ENCODE data around the gene UGT3A2. TPM values are rescaled to one million over a fixed set of nuclear protein-coding genes. Genes with fewer than 3 reads are reported as not detected.

Gene UGT3A2
- polyA plus RNA-seq, 1 of the 3 experiments (the other 2 are of a cell fraction), result 0.05 TPM

DNA sequence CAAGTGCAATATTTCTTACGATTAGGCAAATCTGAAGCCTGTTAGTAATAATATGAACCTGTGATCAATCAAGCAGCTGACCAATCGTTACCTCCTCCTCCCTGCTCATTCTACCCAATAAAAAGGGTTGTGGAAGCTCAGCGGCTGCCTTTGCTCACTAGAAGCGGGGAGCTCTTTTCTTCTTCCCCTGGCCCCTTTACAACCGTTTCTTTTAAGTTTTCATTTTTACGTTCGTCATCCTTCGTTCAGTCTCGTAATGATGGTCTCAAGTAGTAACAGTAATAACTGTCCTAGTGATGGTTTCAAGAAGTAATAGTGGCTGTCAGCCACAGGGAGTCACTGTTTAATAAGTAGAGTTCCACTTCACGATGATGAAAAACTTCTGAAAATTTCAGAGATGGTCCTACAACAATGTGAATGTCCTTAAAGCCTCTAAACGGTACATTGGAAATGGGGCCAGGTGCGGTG, 6.2 kb downstream of the UGT3A2 start:
- no peaks in the 10 kb centered on the region; the same call in 1 of the 2 replicates for H3K27me3 ChIP-seq (ENCODE audit: insufficient read depth)
- H3K36me3 ChIP-seq (replicated peaks in 1 of 2; ENCODE audit: control insufficient read depth in 1 of 2, insufficient read depth in 2 of 2, low read length in 1 of 2), result no peaks in the 10 kb centered on the region
- H3K4me3 ChIP-seq (ENCODE audit: low read depth in 2 of 2, low read length in 1 of 2), result no peak overlapping the region
- H3F3A ChIP-seq (replicated peaks; ENCODE audit: insufficient read depth), result no peaks in the 10 kb centered on the region
- no peak overlapping the region for H3K27ac ChIP-seq (ENCODE audit: low read depth in 2 of 2, low read length in 1 of 2)
- ChIA-PET CTCF (interaction anchor here (1.0 to 1.2 kb wide), 3 partner anchors 19 to 235 kb away, joined by 3 to 4 read pairs (median 3); no protein-coding TSS in a partner anchor), POLR2A (no interaction called here)
- H3K9ac ChIP-seq, result no peak overlapping the region
- peaks cover 0 to 9% of the 10 kb centered on the region in 2 experiments; a peak in 2 of 4 replicates for H3K4me1 ChIP-seq (ENCODE audit: control insufficient read depth in 1 of 2, insufficient read depth in 2 of 2, low read depth in 1 of 2, low read length in 1 of 2)
- H3K9me3 ChIP-seq, result no peaks in the 10 kb centered on the region
- H2AFZ ChIP-seq (ENCODE audit: low read depth), result no peak overlapping the region
- no peak for DNase-seq
- no peak overlapping the region for H3K4me2 ChIP-seq
- no peaks in the 10 kb centered on the region for H4K20me1 ChIP-seq (ENCODE audit: insufficient read depth)
- H3K9me2 ChIP-seq, result no peaks in the 10 kb centered on the region
- 64% methylated on average over 12 of the region's 12 CpGs for WGBS (ENCODE audit: low lambda C conversion rate)
- H3K79me2 ChIP-seq (ENCODE audit: insufficient read depth), result no peaks in the 10 kb centered on the region
- TF ChIP-seq GABPA (IDR thresholded peaks at IDR 0.05; ENCODE audit: low read depth) (no peak), RCOR1 (IDR thresholded peaks at IDR 0.05; ENCODE audit: low read length) (no peak), GATA2 (CRISPR knock-in tag; IDR thresholded peaks at IDR 0.05) (no peak), NRF1 (IDR thresholded peaks at IDR 0.05; ENCODE audit: low read depth, low read length) (no peak), EP300 (IDR thresholded peaks at IDR 0.05; ENCODE audit: borderline replicate concordance in 1 of 2, low read depth in 1 of 2, low read length in 1 of 2) (no peak), RAD21 (IDR thresholded peaks at IDR 0.05; ENCODE audit: low read length) (peak; percentile 58)
- TF ChIP-seq, protein P1, sequence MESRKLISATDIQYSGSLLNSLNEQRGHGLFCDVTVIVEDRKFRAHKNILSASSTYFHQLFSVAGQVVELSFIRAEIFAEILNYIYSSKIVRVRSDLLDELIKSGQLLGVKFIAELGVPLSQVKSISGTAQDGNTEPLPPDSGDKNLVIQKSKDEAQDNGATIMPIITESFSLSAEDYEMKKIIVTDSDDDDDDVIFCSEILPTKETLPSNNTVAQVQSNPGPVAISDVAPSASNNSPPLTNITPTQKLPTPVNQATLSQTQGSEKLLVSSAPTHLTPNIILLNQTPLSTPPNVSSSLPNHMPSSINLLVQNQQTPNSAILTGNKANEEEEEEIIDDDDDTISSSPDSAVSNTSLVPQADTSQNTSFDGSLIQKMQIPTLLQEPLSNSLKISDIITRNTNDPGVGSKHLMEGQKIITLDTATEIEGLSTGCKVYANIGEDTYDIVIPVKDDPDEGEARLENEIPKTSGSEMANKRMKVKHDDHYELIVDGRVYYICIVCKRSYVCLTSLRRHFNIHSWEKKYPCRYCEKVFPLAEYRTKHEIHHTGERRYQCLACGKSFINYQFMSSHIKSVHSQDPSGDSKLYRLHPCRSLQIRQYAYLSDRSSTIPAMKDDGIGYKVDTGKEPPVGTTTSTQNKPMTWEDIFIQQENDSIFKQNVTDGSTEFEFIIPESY (IDR thresholded peaks at IDR 0.05; ENCODE audit: borderline replicate concordance, low read depth), result no peak
- TF ChIP-seq, protein P2, sequence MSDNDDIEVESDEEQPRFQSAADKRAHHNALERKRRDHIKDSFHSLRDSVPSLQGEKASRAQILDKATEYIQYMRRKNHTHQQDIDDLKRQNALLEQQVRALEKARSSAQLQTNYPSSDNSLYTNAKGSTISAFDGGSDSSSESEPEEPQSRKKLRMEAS (IDR thresholded peaks at IDR 0.05; ENCODE audit: low read depth), result no peak
- TF ChIP-seq, protein P3, sequence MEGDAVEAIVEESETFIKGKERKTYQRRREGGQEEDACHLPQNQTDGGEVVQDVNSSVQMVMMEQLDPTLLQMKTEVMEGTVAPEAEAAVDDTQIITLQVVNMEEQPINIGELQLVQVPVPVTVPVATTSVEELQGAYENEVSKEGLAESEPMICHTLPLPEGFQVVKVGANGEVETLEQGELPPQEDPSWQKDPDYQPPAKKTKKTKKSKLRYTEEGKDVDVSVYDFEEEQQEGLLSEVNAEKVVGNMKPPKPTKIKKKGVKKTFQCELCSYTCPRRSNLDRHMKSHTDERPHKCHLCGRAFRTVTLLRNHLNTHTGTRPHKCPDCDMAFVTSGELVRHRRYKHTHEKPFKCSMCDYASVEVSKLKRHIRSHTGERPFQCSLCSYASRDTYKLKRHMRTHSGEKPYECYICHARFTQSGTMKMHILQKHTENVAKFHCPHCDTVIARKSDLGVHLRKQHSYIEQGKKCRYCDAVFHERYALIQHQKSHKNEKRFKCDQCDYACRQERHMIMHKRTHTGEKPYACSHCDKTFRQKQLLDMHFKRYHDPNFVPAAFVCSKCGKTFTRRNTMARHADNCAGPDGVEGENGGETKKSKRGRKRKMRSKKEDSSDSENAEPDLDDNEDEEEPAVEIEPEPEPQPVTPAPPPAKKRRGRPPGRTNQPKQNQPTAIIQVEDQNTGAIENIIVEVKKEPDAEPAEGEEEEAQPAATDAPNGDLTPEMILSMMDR (IDR thresholded peaks at IDR 0.05), result peak; percentile 38

DNA sequence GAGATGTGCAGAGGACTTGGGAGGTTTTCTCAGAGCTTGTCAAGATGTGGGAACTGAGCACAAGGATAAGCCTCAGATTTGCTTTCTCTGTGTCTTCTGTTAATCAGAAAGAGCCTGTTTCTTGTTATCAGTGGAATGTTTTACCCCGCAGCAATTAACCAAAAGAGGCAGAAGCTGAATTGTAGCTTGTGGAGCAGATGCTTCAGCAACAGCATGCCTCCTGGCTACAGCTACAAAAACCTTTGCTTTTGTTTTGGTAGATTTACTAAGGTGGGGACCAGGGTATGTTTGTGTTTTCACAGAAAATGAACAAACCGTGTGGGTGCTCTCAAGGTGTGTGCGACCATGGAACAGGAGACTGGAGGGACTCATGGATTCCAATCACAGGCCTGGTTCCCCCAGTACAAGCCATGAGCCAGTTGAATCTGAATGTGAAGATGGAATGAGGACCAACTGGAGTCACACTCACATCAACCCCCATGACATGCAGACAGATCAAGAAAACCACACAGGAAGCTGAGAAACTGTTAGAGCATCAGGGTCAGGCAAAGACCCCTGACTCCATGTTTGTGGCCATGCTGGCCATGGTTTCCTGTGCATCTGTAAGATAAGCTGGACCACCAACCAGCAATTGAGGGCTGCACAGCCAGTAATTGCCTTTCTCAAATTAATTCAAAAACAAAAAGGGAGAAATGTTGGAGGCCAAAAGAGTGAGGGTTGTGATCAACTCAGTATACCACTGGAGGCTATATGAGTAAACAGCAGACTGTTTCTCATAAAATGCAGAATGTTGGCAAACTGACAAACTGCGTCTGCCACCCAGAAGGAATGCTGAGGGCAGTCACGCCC, 6.9 kb downstream of the UGT3A2 start:
- no peak overlapping the region for H3K4me3 ChIP-seq (ENCODE audit: low read depth in 2 of 2, low read length in 1 of 2)
- TF ChIP-seq GABPA (IDR thresholded peaks at IDR 0.05; ENCODE audit: low read depth), result no peak
- no peak for TF ChIP-seq EZH2phosphoT487 (IDR thresholded peaks at IDR 0.05; ENCODE audit: borderline replicate concordance, low read depth)
- no peak for TF ChIP-seq POLR2AphosphoS5 (IDR thresholded peaks at IDR 0.05; ENCODE audit: low read depth, low read length)
- TF ChIP-seq GATA2 (CRISPR knock-in tag; IDR thresholded peaks at IDR 0.05), result no peak
- no peak for TF ChIP-seq RAD21 (IDR thresholded peaks at IDR 0.05; ENCODE audit: low read length)
- TF ChIP-seq FOXM1 (IDR thresholded peaks at IDR 0.05; ENCODE audit: low read depth), result no peak
- TF ChIP-seq CHD2 (IDR thresholded peaks at IDR 0.05; ENCODE audit: low read length, partially characterized antibody), result no peak
- TF ChIP-seq TCF12 (IDR thresholded peaks at IDR 0.05), result no peak
- TF ChIP-seq MEF2A (IDR thresholded peaks at IDR 0.05; ENCODE audit: borderline replicate concordance, low read depth), result no peak
- WGBS (ENCODE audit: low lambda C conversion rate), result 29% methylated on average over 5 of the region's 5 CpGs
- no peaks in the 10 kb centered on the region for H3K79me2 ChIP-seq (ENCODE audit: insufficient read depth)
- CTCF ChIA-PET, result interaction anchor here (1.0 to 1.2 kb wide), 3 partner anchors 19 to 236 kb away, joined by 3 to 4 read pairs (median 3); no protein-coding TSS in a partner anchor
- no peaks in the 10 kb centered on the region for H4K20me1 ChIP-seq (ENCODE audit: insufficient read depth)
- H3K27me3 ChIP-seq (ENCODE audit: insufficient read depth), result no peaks in the 10 kb centered on the region; the same call in 1 of the 2 replicates
- H2AFZ ChIP-seq (ENCODE audit: low read depth), result no peak overlapping the region
- POLR2A ChIA-PET, result no interaction called here
- no peaks in the 10 kb centered on the region for H3K36me3 ChIP-seq (replicated peaks in 1 of 2; ENCODE audit: control insufficient read depth in 1 of 2, insufficient read depth in 2 of 2, low read length in 1 of 2)
- no peak overlapping the region for H3K9ac ChIP-seq
- no peak overlapping the region for H3K4me2 ChIP-seq
- H3K4me1 ChIP-seq (ENCODE audit: control insufficient read depth in 1 of 2, insufficient read depth in 2 of 2, low read depth in 1 of 2, low read length in 1 of 2), result peaks cover 0 to 9% of the 10 kb centered on the region in 2 experiments; a peak in 2 of 4 replicates
- no peaks in the 10 kb centered on the region for H3F3A ChIP-seq (replicated peaks; ENCODE audit: insufficient read depth)
- no peaks in the 10 kb centered on the region for H3K9me3 ChIP-seq
- no peaks in the 10 kb centered on the region for H3K9me2 ChIP-seq
- no peak overlapping the region; a peak in 1 of 4 replicates for H3K27ac ChIP-seq (ENCODE audit: low read depth in 2 of 2, low read length in 1 of 2)
- no peak for DNase-seq
